Stimulated activated CD4-positive, alpha-beta T cell treated with anti-CD3 and anti-CD28 coated beads, Interleukin-2, amount 100 ng/mL, for 48 hours (primary cell): ENCODE results near the gene PDIA5.
A peak's percentile ranks its signal among the peaks of the same experiment; 100 is the strongest.

Source experiments
- DNase-seq, 2 donors: peaks; one replicate each; pipeline ENCODE4 v3.0.0-alpha.2; 2020

The PDIA5 gene

DNA sequence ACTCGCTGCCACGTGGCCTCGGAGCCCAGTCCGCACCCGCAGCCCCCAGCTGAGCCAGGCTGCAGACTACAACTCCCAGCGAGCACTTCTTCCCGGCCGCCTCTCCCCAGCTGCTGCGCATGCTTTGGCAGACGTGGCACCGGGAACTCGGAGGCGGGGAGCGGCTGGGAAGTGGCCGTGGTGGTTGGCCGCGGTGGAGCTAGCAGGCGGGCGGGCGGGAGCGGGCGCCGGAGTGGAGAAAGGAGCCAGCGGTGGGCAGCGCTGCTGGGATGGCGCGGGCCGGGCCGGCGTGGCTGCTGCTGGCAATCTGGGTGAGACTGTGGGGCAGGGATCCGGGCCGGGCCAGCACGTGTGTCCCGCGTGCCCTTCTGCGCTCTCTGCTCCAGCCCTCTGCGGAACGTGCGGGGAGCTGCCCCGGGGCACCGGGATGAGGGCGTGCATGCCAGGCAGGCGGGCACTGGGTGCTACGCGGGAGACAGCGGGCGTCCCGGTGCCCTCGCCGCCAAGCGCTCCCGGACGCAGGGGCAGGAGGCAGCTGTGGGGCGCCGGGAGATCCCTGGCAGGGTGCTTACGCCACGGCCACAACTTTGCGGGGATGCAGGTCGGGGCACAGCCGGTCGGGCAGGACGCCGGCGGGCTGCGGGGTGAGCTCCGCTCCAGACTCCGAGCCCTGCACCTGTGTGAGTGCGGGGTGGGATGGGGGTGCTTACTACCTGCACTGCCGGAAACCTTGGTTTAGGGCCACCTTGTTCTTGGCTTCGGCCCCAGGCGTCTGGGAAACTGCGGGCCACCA is at the start of gene PDIA5:
Gene PDIA5 (plus strand): TSS at position 130 of the 793 bp plus-strand sequence. CDS start 140 bp downstream, at position 270.
- peak; percentile 66 to 69 for DNase-seq

DNA sequence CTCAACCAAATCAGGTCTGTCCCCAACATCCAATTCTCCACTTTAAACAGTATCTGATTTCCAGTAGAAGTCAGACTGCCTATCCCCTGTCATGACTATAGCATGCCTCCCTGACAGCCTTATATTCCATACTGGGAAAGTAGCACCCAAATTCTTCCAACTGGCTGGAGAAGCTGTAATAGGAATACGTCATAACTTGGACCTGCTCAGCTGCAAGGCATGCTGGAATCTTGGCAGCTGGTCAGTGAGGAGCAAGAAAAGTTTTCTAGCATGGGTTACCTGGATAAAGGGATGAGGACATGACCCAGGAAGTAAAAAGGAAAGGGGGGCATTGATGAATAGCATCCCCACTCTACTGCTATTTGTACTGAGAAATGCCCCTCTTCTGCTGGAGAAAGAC is 48.1 kb upstream of the PDIA5 start:
- no peak for DNase-seq

GRCh38 chr3:123019161-123019560 is 47.7 kb upstream of the PDIA5 start:
- no peak for DNase-seq

GRCh38 chr3:123019591-123019990 is 47.2 kb upstream of the PDIA5 start:
- DNase-seq: no peak

DNA sequence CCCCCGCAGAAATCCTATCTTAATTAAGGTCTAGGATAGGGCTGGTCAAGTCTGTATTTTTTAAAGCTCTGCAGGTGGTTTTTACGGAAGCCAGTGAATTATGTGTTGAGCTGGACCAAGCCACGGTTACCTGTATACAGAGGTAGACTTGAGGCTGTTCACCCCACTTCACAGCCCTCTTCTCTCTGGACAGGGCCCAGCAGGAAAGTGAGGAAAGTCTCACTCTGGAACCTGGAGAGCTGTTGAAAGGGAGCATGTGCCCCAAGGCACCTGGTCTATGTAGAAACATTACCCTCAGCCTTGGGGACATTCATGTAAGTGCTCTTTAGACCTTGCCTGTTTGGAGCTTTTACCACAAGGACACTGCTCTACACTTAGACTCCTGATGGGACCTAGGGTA is 46.1 kb upstream of the PDIA5 start:
- no peak for DNase-seq

- DNase-seq: no peak
These were observed 45.4 kb upstream of the PDIA5 start for GRCh38 chr3:123021388-123021787.

- DNase-seq: no peak
These were observed 44.8 kb upstream of the PDIA5 start for GRCh38 chr3:123021996-123022510.

DNA sequence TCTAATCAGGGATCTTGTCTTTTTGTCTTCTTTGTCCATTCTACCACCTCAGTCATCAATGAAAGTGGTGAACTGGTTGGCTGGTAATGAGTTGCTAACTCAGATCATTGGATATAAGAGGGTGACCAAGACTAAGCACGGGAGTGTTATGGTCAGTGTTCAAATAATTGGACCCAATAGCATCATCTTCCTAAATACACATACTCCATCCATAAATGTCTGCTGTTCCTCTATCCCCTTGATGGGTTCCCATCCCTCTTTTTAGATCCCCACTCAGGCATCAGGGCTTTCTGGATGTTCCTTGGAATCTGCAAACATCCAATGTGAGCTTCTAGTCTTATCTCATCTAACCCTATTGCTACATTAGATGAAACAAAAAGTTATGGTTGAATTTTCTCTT is 42.8 kb upstream of the PDIA5 start:
- DNase-seq: no peak

- peak in 1 of 2 donors; percentile 1 for DNase-seq
These were observed 40.9 kb upstream of the PDIA5 start for GRCh38 chr3:123025642-123026521.

DNA sequence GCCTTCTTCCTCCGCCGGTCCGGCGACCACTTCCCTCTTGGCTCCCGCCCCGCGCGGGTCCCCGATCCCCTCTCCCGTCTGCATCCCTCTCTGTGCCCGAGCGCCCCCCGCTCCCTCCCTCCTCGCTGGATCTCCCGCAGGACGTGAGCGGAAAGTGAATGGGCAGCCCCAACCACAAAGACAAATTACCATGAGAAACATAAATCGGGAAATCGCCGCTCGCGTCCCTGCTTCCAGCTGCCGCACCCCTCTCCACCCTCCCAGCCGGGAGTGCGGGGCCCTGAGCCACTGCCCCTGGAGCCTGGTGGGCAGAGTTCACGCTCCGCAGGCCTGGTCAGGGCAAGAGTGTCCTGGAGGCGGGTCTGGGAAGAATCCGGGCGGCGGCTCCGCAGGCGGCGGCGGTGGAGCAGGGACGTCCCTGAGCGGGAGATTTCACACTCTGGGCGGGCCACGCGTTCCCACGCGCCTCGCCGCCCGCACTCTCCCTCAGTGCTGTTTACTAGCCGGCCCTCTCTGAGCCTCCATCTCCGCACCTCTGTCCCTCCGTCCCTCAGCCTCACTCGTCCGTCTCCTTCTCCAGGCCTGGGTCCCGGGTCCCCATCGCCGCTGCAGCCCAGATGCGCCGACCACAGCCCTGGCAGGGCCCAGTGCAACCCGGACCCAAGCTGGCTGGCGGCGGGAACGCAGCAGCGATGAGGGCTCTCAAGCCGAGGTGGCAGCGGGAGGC is 40.1 kb upstream of the PDIA5 start:
- DNase-seq: peak in 1 of 2 donors; percentile 2

DNA sequence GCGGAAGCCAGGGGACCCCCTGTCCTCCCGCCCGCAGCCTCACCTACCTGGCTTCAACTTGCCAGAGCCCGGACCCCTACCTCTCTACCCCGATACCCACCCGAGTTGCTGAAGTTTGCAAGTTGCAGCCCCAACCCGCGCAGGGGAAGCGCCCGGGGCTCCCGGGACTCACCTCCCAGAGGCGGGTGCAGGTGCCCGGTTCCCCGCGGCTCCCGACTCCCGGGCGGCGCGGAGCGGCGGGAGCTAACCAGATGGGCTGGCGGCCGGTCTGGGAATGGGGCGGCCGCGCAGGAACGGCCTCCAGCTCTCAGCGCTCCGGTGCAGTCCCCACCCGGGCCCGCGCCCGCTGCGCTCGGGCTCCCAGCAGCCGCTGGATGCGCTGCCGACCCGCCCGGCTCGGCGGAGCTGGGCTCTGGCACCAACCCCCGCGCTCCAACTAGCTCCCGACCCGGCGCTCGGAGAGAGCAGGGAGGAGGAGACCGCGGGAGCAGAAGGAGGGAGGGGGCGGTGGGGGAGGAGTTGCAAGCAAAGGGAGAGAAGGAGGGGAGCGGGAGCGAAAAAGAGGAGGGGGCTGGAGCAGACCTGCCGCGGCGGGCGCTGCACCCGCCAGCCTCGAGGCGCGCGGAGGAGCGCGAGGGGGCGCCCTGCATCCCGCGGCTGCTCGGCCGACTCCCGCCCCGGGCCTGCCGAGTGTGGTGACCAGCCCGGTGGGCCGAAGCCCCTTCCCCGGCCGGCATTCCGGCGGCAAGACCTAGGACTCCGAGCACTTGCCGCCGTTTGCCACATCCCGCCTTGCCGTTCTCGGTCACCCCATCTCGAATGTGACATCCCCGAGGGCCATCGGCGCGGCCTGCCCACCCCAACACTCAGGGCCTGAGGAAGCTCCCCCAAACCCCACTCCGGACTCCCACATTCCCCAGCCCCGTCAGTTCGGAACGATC is 39.3 kb upstream of the PDIA5 start, which contains the start of gene SEMA5B:
Gene SEMA5B (minus strand): TSS at position 472 of the 941 bp plus-strand sequence. CDS start 66,500 bp downstream, outside the sequence.
- peak; percentile 7 to 22 for DNase-seq

GRCh38 chr3:123028233-123028828 is 38.5 kb upstream of the PDIA5 start:
- peak in 1 of 2 donors; percentile 2 for DNase-seq

- no peak for DNase-seq
These were observed 35.8 kb upstream of the PDIA5 start for GRCh38 chr3:123031051-123031450.

GRCh38 chr3:123032057-123032456 is 34.8 kb upstream of the PDIA5 start:
- DNase-seq: no peak

DNA sequence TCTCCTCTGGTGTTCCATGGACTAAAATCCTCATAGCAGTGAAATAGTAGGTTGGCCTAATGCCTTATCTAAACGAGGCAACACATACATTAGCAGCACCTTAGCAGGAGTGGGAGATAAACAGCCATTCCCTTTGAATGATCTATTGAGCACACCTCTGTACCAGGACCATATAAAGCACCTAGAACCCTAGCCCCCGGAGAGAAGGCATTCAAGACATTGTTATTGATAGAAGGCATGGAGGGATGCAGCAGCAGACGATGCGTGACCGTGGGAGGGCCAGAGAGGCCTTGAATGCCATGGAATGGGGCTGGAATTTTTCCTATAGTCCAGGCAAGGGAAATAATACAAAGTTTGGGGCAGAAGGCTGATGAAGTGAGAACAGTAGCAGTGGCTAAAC is 32.7 kb upstream of the PDIA5 start:
- no peak for DNase-seq

GRCh38 chr3:123034996-123035395 is 31.8 kb upstream of the PDIA5 start:
- no peak for DNase-seq

DNA sequence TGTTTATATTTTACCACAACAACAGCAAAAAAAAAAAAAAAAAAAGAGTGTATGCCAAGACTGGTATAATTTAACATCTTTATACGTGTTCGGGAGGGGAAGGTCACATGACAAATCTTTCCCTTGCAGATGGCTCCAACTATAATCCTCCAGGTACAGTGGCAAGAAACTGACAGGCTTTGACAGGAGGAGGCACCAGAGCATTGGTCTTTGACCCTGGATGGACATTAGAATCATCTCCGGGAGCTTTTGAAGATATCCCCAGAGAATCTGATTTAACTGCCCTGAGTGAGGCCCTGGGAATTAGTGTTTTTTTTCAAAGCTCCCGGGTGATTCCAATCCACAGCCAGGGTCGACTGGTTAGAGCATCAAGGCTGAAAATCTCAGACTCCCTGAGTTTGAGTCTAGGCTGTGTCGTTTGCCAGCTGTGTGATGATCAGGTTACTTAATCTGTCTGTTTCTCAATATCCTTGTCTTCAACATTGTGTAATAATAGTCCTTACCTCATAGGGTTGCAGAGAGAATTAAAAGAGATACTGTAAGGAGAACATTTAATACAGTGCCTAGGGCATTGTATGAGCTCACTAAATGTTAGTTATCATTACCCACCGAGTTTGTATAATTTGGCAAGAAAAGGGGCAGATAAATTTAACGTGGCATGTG is 30.3 kb upstream of the PDIA5 start:
- no peak for DNase-seq

- DNase-seq: no peak
These were observed 29.8 kb upstream of the PDIA5 start for GRCh38 chr3:123037015-123037375.

DNA sequence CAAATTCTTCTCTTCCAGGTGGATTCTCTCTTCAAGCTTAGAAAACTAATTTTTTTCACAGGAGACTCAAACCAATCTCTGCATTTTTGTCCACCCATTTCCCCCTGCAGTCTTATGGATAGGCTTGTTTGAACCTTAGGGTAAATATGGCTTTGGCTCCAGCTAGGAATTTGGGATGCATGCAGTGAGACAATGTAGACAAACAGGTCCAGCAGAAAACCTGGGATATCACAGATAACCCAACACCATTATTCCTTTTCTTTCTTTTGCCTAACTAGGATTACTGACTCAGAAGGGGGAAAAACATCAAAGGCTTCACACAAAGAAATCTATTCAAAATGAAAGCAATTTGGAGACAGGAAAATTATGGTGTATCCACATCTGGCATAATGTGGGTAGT is 28.1 kb upstream of the PDIA5 start:
- no peak for DNase-seq

DNA sequence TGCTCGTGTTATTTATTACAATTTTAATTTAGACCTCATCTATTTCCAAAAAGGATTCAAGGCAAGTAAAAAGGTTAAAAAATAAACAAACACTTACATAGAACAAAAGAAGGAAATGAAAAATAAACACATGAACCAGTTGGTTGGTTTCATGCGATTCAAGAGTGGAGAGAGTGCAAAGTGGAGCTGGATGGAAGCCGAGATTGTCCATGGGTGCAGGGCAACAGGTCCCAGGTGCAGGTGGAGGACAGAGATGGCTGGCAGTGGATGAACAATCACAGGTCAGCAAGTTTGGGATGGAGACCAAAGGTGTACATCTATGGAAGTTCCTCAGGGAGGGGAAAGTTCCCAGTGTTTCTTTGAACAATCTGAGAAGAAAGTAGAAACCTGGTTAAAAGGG is 27.6 kb upstream of the PDIA5 start:
- DNase-seq: no peak

GRCh38 chr3:123042413-123042812 is 24.4 kb upstream of the PDIA5 start:
- DNase-seq: no peak
